ENCODE data around the gene ARRDC3. TPM values are rescaled to one million over a fixed set of nuclear protein-coding genes. Genes with fewer than 3 reads are reported as not detected.
A peak's percentile ranks its signal among the peaks of the same experiment; 100 is the strongest.

ARRDC3 gene
- total and polyA plus RNA-seq, 9 of the 15 experiments (the other 6 are each of a cell fraction or from before 2014, with no cell fraction given): 15.3 to 58.1 (median 39.4) TPM

- TF ChIP-seq FOXJ2 (tag; IDR thresholded peaks at IDR 0.05) (0 out of 2 replicates have a peak, but pooled peaks have one; percentile 44), FOSL1 (tag; conservative IDR thresholded peaks at IDR 0.05) (peak; percentile 63), IRF1 (CRISPR knock-in tag; IDR thresholded peaks at IDR 0.05; ENCODE audit: borderline replicate concordance) (no peak), CBFB (CRISPR knock-in tag; IDR thresholded peaks at IDR 0.05) (no peak), ARID3B (CRISPR knock-in tag; IDR thresholded peaks at IDR 0.05; ENCODE audit: borderline replicate concordance) (no peak), ZFP30 (CRISPR knock-in tag; IDR thresholded peaks at IDR 0.05; ENCODE audit: borderline replicate concordance) (no peak), POLR2H (tag; IDR thresholded peaks at IDR 0.05; ENCODE audit: low read depth) (peak; percentile 59; the same call in 1 of the 2 replicates), HNRNPL (IDR thresholded peaks at IDR 0.05; ENCODE audit: low read depth, low read length) (no peak), ZNF75A (CRISPR knock-in tag; IDR thresholded peaks at IDR 0.05) (0 out of 2 replicates have a peak, but pooled peaks have one; percentile 18), L3MBTL2 (IDR thresholded peaks at IDR 0.05) (peak; percentile 31; the same call in 1 of the 2 replicates), MCM3 (IDR thresholded peaks at IDR 0.05) (no peak), SMARCA5 (IDR thresholded peaks at IDR 0.05) (no peak), TRIM25 (IDR thresholded peaks at IDR 0.05; ENCODE audit: borderline replicate concordance) (no peak), PATZ1 (CRISPR knock-in tag; IDR thresholded peaks at IDR 0.05; ENCODE audit: borderline replicate concordance) (0 out of 2 replicates have a peak, but pooled peaks have one; percentile 26), DIDO1 (tag; IDR thresholded peaks at IDR 0.05; ENCODE audit: low read depth) (no peak), HMGN3 (IDR thresholded peaks at IDR 0.05; ENCODE audit: borderline replicate concordance, extremely low read depth, insufficient read length, low read depth, low read length) (no peak), ZNF324 (CRISPR knock-in tag; IDR thresholded peaks at IDR 0.05) (no peak), STAT5A (IDR thresholded peaks at IDR 0.05; ENCODE audit: borderline replicate concordance, low read length) (no peak), THRAP3 (IDR thresholded peaks at IDR 0.05; ENCODE audit: borderline replicate concordance) (no peak), XRCC5 (IDR thresholded peaks at IDR 0.05; ENCODE audit: low read depth, low read length) (no peak), ADNP (tag; IDR thresholded peaks at IDR 0.05) (no peak), RBM25 (IDR thresholded peaks at IDR 0.05; ENCODE audit: low read depth, low read length, severe bottlenecking) (no peak)
Measured at GRCh38 chr5:91384671-91385430, 1.7 kb upstream of the ARRDC3 start (continued).
